WI38 (cell line): ENCODE results near the gene SHC4.

Experiments
- H3K4me3 ChIP-seq: 2 replicates; pipeline ENCODE4 v1.5.1; 2011; ENCODE audit warnings: low read depth, mild to moderate bottlenecking, control low read depth, low read length
- CTCF ChIP-seq: IDR thresholded peaks from 2 replicates; pipeline ENCODE4 v1.5.1; 2012; ENCODE audit warnings: low read depth, mild to moderate bottlenecking, control low read depth, low read length

Gene SHC4

GRCh38 chr15:48883699-48884098 is 80.0 kb downstream of the SHC4 start:
- H3K4me3 ChIP-seq = no peak overlapping the region

GRCh38 chr15:48880070-48880634 is 83.6 kb downstream of the SHC4 start:
- TF ChIP-seq CTCF = no peak
- H3K4me3 ChIP-seq = peak overlapping the region; percentile 91

More at GRCh38 chr15:48883699-48884098, 80.0 kb downstream of the SHC4 start:
- no peak for TF ChIP-seq CTCF

- no peak for TF ChIP-seq CTCF
- peak within 1 kb of the TSS; percentile 91 for H3K4me3 ChIP-seq
Observed at GRCh38 chr15:48877630-48878595, 85.8 kb downstream of the SHC4 start, which contains the start of gene EID1. Gene EID1, plus strand, starts transcription at chr15:48878134. Its CDS starts 43 bp downstream, at chr15:48878177.

GRCh38 chr15:48876057-48876456 is 87.7 kb downstream of the SHC4 start:
- no peak for TF ChIP-seq CTCF
- H3K4me3 ChIP-seq = no peak overlapping the region

- no peak overlapping the region for H3K4me3 ChIP-seq
- no peak for TF ChIP-seq CTCF
Observed at GRCh38 chr15:48875241-48875960, 88.3 kb downstream of the SHC4 start.

- no peak overlapping the region for H3K4me3 ChIP-seq
- no peak for TF ChIP-seq CTCF
Observed at GRCh38 chr15:48872632-48873031, 91.1 kb downstream of the SHC4 start.
